NCI-H748 (cell line): ENCODE measurements around the gene RMND5A.

Source experiments
- DNase-seq: peaks from one replicate; lab custom pipeline; 2025; ENCODE audit not compliant: unreplicated experiment; lab: John Stamatoyannopoulos, UW

The RMND5A gene, protein sequence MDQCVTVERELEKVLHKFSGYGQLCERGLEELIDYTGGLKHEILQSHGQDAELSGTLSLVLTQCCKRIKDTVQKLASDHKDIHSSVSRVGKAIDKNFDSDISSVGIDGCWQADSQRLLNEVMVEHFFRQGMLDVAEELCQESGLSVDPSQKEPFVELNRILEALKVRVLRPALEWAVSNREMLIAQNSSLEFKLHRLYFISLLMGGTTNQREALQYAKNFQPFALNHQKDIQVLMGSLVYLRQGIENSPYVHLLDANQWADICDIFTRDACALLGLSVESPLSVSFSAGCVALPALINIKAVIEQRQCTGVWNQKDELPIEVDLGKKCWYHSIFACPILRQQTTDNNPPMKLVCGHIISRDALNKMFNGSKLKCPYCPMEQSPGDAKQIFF

DNA sequence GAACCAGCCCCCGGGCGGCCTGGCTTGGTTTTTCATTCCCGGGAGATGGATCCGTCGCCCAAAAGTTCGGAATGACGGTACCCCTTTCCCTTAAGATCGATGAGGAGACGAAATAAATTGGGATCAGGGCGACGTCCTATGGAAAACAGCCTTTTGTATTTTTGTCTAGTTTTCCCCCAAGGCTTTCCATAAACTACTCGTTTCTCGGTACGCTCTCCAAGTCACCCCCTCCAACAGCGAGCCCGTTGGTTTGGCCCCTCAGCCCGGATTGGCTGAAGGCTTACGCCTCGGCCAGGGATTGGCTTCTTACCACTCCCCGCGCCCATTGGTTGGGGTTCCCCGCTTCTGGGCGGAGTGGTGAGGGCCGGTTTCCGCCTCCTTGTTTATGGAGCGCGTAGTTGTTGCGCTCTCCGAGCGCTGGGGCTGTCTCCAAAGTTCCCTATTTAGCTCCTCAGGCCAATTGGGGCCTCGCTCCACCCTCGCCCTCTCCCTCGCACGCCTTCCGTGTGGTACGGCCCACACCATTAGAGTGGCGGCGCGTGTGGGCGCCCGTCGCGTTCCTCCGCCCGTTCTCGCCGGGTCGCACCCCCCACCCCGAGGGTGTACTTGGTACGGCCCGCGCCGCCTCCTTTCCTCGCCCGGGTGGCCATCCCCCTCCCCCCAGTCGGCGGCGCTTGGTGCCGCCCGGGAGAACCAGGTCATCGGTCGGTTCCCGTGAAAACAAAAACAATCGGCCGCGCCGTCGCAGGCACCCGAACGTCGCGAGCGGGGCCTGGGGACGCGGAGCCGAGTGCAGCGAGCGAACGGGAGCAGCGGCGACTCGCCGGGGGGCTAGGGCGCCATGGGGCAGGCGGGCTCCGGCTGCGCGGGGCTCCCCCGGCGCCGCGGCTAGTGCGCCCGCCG lies at the start of gene RMND5A:
RMND5A (plus strand) TSS at position 655 of the 903 bp plus-strand sequence. CDS start 377 bp downstream, outside the sequence.
- peak; percentile 93 for DNase-seq

DNA sequence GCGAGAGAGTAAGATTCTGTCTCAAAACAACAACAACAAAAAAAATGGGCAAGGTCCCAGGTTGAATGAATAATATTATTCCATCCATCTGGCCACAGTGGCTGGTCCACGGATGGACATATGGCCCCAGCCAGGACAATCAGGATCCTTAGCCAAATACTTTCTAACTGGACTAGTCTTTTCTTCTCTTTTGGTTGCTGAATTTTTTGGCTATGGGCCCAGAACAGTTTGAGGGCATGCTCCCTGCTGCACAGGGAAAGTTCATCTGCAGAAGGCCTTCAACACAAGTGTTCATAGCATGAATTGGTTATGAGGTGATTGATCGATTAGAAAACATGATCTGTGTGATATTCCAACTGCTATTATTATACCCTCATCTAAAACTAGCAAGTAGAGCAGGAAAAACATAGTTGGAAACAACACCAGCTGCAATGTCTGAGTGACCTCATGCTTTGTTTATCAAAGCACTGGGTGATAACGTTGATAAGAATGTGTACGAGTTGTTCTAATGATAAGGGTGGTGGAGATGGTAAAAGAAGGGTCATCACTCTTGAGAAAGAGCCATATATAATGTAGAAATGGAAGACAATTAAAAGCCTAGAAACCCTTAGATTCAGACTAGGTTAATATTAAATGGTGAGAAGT lies 48.6 kb upstream of the RMND5A start:
- DNase-seq, result peak; percentile 0

DNA sequence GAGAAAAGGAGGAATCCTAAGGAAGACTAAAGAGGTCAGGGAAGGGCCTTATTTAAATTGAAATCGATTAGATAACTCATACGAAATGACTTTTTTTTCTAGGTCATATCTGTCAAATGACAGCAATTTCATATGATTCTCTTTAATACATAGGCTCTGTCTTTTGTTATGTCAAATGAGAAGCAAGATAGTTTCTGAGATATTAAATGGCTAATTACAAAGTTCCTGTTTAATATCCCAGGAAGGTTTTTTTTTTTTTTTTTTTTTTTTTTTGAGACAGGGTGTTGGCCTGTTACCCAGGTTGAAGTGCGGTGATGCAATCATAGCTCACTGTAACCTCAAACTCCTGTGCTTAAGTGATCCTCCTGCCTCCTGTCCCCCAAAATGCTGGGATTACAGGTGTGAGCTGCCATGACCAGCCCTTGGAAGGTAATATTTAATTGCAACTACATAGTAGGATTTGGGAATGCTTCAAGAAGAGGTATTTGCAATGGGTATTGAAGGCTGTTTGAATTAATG lies 48.0 kb upstream of the RMND5A start:
- DNase-seq, result no peak

DNA sequence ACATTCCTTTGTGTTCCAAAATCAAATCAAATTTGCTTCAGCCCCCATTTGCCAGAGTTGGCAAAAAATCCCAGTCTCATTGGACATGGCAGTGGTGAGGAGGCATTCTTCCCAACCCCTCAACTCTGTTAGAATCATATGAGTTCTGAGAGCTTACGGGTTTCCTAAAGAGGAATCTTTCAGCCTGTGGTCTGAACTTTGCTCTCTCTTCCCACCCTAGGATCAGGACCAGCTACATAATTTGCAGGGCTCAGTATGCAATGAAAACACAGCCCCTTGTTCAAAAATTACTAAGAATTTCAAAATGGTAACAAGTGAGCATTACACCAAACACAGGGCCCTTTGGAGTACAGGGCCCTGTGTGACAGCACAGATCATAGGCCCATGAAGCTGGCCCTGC lies 47.1 kb upstream of the RMND5A start:
- DNase-seq, result no peak

DNA sequence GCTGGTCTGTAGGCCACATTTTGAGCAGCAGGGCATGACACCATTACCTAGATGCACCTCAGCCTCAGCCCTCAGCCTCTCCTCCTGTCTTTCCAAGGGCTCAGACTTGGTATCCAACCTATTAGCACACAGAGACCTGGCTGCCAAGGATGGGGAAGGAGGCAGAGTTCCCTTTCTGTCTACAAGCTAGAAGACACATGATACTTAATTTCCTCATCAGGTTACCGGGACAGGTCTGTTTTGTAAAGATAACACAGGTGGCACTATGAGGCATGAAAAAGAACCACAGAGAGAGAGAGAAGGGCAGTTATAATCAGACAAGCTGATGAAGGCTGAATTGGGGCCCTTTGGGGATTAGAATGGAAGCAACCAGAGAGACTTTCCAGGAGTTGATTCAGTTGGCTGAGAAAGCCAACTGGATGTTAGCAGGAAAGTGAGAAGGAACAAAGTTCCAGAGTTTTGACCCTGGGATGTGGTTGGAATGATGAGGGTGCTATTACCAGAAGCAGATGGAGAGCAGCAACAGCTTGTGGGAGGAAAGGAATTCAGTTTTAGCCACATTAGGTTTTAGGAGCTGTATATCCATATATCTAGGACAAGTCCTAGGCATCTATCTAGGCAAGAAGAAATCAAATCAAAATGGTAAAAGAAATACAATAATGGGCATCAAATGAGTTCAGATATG lies 46.0 kb upstream of the RMND5A start:
- no peak for DNase-seq

DNA sequence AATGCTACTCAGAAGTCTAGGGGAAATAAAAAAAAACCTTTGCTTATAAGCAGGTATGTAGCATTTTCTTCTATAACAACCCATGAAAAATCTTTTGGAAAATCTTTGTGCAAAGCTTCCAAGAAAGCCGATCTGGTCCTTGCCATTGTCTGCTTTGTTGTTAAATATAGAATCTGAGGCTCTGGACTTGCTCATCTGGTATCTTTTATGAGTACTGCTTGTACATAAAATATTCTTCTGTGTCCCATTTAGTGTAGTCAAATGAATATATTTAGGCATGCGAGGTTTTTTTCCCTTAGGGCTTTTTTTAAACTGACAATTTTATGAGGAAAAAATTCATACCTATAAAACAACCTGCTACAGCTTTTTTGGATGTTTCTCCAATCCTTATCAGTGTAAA lies 45.0 kb upstream of the RMND5A start:
- DNase-seq, result no peak

DNA sequence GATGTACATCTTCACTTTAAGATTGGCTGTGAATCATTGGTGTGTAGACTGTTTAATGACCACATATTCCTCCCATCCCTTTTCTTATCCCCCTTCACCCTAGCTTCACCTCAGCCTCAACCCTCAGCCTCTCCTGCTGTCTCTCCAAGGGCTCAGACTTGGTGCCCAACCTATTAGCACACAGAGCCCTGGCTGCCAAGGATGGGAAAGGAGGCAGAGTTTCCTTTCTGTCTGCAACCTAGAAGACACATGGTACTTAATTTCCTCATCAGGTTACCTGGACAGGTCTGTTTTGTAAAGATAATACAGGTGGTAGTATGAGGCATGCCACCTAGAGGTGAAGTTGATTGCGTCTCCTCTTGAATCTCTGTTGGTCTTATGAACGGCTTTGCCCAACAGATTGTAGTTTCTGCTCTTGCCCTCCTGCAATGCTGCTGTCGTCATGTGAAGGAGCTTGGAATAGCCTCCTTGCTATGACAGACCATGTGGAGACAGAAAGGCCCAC lies 44.5 kb upstream of the RMND5A start:
- DNase-seq, result peak; percentile 13

DNA sequence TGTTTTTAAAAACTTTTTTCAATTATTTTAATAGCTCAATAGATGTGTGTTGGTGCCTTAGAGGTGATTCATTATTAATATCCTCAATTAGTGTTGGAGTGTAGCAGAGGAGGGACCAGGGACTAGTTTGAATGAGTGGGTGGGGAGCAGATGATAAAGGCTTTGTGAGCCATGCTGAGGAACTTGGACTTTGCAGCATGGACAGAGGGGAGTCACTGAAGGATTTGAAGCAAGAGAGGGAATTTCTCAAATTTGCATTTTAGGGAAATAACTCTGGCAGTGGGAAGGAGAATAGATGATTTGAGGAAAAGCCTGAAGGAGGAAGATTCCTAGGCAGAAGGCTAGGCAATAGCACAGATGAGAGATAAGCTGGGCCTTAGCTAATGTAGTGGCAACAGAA lies 42.3 kb upstream of the RMND5A start:
- DNase-seq, result no peak

DNA sequence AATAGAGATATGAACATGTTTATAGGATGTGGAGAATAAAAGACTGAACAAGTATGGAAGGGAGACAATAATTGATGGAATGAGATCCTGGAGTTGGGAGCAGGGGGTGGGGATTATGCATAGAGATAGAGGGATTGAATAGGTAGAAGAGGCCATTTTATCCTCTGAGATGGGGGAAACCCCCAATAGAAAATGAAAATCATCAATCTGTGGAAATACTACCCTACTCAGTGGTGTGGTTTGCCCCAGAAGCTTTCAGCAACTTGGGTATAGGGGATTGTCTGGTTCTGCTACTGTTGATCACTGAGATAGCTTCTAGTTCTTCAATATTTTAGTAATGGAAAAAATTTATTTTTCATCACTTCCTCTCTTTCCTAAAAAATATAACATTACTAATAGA lies 41.1 kb upstream of the RMND5A start:
- no peak for DNase-seq

DNA sequence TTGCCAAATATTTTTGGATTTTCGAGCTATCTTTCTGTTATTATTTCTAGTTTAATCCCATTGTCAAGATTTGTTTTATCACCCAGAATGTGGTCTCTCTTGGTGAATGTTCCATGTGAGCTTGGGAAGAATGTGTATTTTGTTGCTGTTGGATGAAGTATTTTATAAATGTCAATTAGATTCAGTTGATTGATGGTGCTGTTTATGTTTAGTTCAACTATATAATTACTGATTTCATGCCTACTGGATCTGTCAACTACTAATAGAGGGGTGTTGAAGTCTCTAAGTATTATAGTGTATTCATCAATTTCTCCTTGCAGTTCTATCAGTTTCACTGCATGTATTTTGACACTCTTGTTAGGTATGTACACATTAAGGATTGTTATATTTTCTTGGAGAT lies 34.7 kb upstream of the RMND5A start:
- DNase-seq, result no peak

DNA sequence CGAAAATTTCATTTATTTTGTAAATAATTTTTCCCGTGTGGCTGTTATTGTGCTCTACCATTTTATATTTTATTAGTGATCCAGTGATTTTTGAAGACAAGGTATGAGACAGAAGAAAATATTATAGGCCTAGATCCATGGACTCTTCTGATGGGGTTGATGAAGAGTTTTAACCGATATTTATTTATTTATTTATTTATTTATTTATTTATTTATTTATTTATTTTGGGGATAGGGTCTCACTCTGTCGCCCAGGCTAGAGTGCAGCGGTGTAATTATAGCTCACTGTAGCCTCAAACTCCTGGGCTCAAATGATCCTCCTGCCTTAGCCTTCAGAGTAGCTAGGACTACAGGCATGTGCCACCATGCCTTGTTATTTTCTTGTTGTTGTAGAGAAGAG lies 33.6 kb upstream of the RMND5A start:
- DNase-seq, result no peak

DNA sequence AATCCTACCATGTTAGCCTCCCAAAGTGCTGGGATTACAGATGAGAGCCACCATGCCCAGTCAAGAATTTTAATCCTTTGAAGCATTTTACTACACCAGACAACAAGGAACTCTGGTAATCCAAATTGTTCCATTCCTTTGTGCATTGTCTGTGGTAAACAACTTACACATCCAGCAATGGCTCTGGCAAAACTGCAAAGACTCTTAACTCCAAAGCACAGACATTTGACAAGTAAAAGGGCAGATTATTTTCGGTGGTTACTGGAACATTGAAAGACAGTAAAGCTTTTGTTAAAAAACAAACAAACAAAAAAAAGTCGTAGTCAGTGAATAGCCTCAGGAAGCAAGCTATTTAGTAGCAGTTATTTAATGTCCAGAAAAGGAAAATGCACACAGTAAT lies 33.2 kb upstream of the RMND5A start:
- DNase-seq, result no peak

DNA sequence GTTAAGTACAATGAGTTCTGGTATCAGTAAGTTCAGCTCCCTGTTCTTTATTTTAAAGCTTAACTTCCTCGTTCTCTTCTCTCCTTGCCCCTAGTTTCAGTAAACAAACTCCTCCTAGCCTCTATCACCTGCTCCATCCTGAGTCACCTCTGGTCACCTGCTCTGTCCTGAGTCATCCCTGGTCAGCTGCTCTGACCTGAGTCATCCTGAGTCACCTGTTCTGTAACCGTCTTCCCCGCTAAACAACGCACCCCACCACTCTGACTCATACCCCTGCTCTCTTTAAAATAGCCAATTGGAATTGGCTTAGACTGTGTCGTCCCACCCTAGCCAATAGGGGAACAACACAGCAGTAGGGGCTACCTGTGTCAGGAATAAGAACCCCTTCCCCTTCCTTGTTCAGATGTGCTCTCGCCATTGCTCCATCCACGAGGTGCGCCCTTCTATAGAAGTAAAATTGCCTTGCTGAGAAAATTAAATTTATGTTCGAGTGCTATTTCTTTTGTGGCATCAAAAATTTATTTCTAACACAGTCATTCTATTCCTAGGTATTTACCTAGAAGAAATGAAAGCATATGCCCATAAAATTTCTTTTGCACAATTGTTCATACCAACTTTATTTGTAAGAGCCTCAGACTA lies 24.9 kb upstream of the RMND5A start:
- DNase-seq, result no peak

DNA sequence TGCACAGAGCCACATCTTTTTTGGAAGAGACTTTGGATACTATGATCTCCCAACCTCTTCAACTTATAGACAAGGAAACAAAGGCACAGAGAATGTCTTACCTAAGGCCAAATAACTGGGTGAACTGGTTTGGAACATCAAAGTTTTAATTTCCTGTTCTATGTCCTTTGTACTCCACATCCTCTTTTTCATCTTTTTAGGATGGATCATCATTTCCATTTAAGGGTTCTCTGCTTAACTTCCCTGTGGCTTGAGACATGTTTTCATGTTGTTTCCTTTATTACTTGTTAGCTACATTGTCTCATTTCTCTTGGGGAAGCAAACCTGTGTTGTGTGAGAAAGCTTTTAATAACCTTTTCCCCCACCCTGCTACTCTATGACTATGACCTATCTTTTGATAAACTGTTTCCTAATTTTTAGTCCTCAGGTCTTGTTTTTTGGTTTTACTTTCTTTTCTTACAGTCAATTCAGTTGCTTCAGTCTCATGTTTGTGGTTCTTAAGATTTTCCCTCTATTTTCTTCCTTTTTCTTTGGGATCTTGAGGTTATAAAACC lies 22.5 kb upstream of the RMND5A start:
- no peak for DNase-seq

DNA sequence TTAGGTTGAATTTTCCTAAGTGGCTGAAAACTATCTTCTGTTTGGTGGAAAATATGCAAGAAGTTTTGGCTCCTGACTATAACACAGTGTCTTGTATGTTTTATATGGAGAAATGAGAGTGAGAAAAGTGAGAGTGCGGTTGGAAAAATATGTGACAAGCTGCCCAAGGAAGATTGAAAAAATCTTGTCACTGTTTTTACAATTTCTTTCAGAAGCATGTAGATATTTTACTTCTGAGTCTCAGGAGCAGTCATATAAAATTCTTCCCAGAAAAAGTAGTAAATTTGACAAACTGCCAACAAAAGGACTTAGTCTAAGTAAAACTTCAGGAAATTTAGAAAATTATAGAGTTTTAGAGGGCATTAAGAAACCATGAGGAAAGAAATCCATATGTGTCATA lies 19.4 kb upstream of the RMND5A start:
- no peak for DNase-seq

DNA sequence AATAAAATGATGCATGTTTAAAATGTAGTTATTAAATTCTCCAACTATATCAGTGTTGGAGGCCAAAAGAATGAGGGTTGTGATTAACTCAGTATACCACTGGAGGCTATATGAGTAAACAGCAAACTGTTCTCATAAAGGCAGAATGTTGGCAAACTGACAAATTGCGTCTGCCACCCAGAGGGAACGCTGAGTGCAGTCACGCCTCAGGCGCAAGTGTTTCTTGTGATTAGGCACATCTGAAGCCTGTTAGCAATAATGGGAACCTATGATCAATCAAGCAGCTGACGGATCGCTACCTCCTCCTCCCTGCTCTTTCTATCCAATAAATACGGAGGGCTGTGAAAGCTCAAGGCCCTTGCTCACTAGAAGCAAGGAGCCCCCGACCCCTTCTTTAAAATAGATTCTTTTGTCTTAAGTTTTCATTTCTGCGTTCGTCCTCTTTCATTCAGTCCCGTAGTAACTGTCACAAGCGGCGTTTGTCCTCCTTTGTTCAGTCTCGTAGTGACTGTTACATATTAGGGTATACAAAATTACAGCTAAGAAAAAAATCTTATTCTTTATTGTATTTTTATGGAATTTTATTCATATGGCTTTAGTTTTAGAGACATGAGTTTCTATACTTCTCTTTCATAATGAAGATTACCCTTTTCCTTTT lies 16.3 kb upstream of the RMND5A start:
- peak; percentile 71 for DNase-seq

DNA sequence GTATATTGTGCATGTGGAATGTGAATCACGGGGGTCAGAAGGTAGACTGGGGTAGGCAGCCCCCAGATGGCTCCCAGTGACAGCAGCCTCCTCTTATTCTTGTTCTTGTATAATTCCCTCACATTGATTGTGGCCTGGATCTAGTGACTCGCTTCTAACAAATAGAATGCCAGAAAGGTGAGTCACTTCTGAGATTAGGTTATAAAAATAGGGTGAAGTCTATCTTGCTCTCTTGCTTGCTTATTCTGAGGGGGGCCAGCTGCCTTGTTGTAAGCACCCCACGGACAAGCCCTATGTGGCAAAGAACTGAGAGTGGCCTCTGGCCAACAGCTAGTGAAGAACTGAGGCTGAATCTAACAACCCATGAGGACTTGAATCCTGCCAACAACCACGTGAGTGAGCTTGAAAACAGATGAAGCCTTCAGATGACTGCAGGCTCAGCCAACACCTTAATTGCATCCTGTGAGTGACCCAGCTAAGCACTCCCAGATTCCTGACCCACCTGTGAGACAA lies 15.6 kb upstream of the RMND5A start:
- DNase-seq, result no peak

DNA sequence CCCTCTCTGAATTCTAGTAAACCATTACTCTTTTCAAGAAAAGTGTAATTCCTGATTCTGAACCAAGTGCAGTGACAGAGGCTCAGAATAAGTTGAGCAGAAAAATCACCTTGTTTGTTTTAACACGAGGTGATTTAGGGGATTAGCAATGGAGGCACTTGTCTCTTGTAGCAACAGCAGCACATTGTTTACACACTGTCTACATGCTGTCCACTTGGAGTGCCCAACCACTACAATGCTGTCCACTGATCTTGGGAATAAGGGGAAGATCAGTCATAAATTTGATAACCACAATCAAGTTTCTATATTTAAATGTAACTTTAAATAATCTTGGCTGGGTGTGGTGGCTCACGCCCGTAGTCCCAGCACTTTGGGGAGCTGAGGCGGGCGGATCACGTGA lies 13.9 kb upstream of the RMND5A start:
- peak; percentile 6 for DNase-seq

DNA sequence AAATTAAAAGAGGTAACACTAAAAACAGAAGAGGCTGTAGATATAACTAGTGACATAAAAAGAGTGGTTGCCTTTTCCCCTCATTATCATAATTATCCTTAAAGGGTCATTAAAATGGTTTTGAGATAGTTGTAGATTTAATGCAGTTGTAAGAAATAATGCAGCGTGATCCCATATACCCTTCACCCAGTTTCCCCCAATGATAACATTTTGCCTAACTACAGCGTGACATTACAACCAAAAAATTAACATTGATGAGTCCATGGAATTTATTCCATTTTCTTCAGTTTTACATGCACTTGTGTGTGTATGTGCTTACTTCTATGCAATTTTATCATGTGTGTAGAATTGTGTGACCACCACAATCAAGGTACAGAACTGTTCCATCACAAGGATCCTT lies 13.2 kb upstream of the RMND5A start:
- DNase-seq, result no peak
